Measurements from ENCODE around the gene PRKCQ. TPM values are rescaled to one million over a fixed set of nuclear protein-coding genes. Genes with fewer than 3 reads are reported as not detected.

Gene PRKCQ
- total RNA-seq, 1 donor from 2014 or later, result 0.15 TPM

DNA sequence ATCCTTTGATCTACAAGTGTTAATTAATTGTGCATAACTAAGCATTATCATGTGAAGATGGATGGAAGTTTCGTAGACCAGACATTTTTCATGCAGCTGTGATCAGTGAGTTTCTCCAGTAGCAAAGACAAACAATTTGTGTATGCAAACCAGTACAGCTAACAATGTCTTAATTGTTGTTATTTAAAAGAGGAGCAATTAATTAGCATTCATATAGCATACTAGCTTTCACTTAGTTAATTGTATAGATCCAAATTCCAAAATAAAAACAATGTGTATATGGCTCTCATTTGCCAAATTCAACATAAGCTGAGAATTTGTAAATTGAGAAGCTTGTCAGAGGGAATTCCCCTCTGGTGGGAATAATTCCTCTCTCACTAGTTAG is 22.6 kb upstream of the PRKCQ start:
- H3K27ac Mint-ChIP-seq (ENCODE audit: unreplicated experiment), result no peak overlapping the region
- no peaks in the 10 kb centered on the region for H3K4me1 Mint-ChIP-seq (ENCODE audit: low read depth)
- no peak for DNase-seq (ENCODE audit: low spot score)
- H3K4me3 Mint-ChIP-seq (ENCODE audit: unreplicated experiment), result no peak overlapping the region
- no peaks in the 10 kb centered on the region for H3K9me3 Mint-ChIP-seq (ENCODE audit: low read depth)
- no peak for TF ChIP-seq CTCF (IDR thresholded peaks at IDR 0.05)
- no peaks in the 10 kb centered on the region for H3K36me3 Mint-ChIP-seq (ENCODE audit: low read depth)
- peaks cover 46% of the 10 kb centered on the region for H3K27me3 Mint-ChIP-seq (ENCODE audit: low read depth)

DNA sequence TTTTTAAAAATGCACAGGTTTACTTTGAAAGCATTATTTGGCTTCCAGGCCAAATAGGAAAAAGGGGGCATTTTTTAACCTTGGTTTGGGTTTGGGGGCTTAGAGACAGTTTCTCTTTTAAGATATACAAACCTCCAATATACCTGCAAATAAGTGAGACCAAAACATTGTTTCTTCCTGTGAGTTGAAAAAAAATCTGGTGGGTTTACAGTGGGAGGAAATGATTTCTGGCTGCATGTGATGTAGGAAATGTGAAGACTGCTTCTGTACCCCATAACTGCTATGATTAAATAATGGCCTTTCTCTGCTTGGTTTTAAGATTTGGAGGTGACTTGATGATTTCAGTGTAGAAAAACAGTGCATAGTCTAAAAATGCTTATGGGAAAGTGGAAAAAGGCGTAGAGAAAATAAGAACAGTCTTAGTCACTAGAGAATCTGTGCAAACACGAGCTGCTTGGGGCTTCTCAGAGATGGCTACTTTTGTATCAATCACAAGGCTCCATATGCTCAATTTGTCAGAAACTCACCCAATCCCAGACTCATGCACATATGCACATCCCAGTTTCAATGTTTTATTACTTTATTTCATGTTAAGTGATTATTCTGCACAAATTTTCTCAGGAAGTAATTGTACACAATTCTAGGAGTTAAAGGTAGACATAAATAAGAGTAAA is 22.1 kb upstream of the PRKCQ start:
- no peak overlapping the region for H3K27ac Mint-ChIP-seq (ENCODE audit: unreplicated experiment)
- H3K36me3 Mint-ChIP-seq (ENCODE audit: low read depth), result no peaks in the 10 kb centered on the region
- no peak overlapping the region for H3K4me3 Mint-ChIP-seq (ENCODE audit: unreplicated experiment)

GRCh38 chr10:6601246-6601805 is 21.2 kb upstream of the PRKCQ start:
- DNase-seq (ENCODE audit: low spot score), result no peak
- Mint-ChIP-seq H3K4me1 (ENCODE audit: low read depth) (no peaks in the 10 kb centered on the region), H3K27me3 (ENCODE audit: low read depth) (peaks cover 46% of the 10 kb centered on the region), H3K27ac (ENCODE audit: unreplicated experiment) (no peak overlapping the region), H3K9me3 (ENCODE audit: low read depth) (no peaks in the 10 kb centered on the region), H3K4me3 (ENCODE audit: unreplicated experiment) (no peak overlapping the region), H3K36me3 (ENCODE audit: low read depth) (no peaks in the 10 kb centered on the region)
- no peak for TF ChIP-seq CTCF (IDR thresholded peaks at IDR 0.05)

More for the DNA sequence above, 22.1 kb upstream of the PRKCQ start:
- TF ChIP-seq CTCF (IDR thresholded peaks at IDR 0.05), result no peak
- Mint-ChIP-seq H3K27me3 (ENCODE audit: low read depth) (peaks cover 47% of the 10 kb centered on the region), H3K4me1 (ENCODE audit: low read depth) (no peaks in the 10 kb centered on the region), H3K9me3 (ENCODE audit: low read depth) (no peaks in the 10 kb centered on the region)
- DNase-seq (ENCODE audit: low spot score), result no peak

GRCh38 chr10:6600224-6600987 is 20.3 kb upstream of the PRKCQ start:
- H3K27me3 Mint-ChIP-seq (ENCODE audit: low read depth), result peaks cover 43% of the 10 kb centered on the region
- H3K27ac Mint-ChIP-seq (ENCODE audit: unreplicated experiment), result no peak overlapping the region
- H3K4me3 Mint-ChIP-seq (ENCODE audit: unreplicated experiment), result no peak overlapping the region
- no peak for DNase-seq (ENCODE audit: low spot score)
- no peaks in the 10 kb centered on the region for H3K36me3 Mint-ChIP-seq (ENCODE audit: low read depth)
- H3K9me3 Mint-ChIP-seq (ENCODE audit: low read depth), result no peaks in the 10 kb centered on the region
- H3K4me1 Mint-ChIP-seq (ENCODE audit: low read depth), result no peaks in the 10 kb centered on the region
- no peak for TF ChIP-seq CTCF (IDR thresholded peaks at IDR 0.05)

GRCh38 chr10:6598679-6599078 is 18.6 kb upstream of the PRKCQ start:
- Mint-ChIP-seq H3K4me3 (ENCODE audit: unreplicated experiment) (no peak overlapping the region), H3K36me3 (ENCODE audit: low read depth) (no peaks in the 10 kb centered on the region), H3K27ac (ENCODE audit: unreplicated experiment) (no peak overlapping the region), H3K9me3 (ENCODE audit: low read depth) (no peaks in the 10 kb centered on the region), H3K4me1 (ENCODE audit: low read depth) (no peaks in the 10 kb centered on the region), H3K27me3 (ENCODE audit: low read depth) (peaks cover 30% of the 10 kb centered on the region)
- TF ChIP-seq CTCF (IDR thresholded peaks at IDR 0.05), result no peak
- no peak for DNase-seq (ENCODE audit: low spot score)

All from chondrocyte (in vitro differentiated cells).